Peyer's patch (tissue), 4 donors: ENCODE results near the gene BCAR1.
A peak's percentile ranks its signal among the peaks of the same experiment; 100 is the strongest.

Experiments
- POLR2A ChIP-seq, 2 donors: fragments of 450-650 bp; IDR thresholded peaks; one replicate each; pipeline ENCODE4 v1.5.1; 2017; ENCODE audit warnings: antibody characterized with exemption in 2 of 2, mild to moderate bottlenecking in 2 of 2, moderate library complexity in 2 of 2
- TF ChIP-seq, protein P1 (sequence below), 6 experiments: fragments of 450-650 bp in 4 of 6; fragments of 200-600 bp in 2 of 6; sonication (generic) in 1 of 6; IDR thresholded peaks; one replicate each; pipeline ENCODE4 v1.5.1; 2017 to 2019; ENCODE audit warnings: antibody characterized with exemption in 6 of 6, mild to moderate bottlenecking in 3 of 6, moderate library complexity in 1 of 6

DNA sequence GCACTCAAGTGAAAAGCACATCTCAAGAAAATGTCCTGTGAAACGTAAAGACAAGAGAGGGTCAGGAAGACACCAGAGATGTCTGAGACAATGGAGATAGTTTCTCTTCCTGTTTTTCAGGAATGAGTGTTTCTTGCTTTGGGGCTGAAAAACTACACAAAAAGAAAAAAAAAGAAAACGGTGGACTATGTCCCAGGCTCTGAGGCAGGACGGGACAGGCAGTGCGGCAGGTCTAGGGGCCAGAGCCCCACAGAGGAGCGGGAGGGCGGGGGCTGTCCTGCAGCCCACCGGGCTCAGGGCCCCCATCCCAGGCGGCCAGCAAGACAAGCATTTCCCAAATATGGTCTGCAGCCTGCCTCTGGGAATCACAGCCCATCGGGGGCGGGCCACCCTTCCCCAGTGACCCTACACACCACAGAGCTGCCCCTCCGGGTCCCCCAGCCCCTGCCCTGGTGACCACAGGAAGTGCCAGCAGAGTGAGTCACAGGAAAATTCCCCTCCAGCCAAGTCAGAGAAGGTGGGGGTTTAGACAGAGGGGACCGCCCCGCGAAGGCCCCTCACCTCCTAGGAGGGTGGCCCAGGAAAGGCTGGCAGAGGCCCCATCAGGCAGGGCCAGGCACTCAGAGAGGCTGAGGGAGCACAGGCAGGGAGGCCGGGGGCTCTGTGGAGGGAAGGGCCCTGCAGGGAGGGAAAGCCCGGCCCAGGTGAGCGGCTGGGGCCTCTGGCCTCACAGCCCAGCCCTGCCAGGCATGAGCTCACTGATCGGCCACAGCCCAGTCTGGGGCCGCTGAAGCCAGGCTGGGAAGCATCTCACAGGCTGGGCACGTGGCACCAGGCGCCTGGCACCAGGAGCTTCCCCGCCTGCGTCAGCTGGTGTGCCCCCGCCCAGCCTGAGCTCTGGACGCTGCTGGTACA is 6.3 kb downstream of the BCAR1 start:
- TF ChIP-seq, protein P1, sequence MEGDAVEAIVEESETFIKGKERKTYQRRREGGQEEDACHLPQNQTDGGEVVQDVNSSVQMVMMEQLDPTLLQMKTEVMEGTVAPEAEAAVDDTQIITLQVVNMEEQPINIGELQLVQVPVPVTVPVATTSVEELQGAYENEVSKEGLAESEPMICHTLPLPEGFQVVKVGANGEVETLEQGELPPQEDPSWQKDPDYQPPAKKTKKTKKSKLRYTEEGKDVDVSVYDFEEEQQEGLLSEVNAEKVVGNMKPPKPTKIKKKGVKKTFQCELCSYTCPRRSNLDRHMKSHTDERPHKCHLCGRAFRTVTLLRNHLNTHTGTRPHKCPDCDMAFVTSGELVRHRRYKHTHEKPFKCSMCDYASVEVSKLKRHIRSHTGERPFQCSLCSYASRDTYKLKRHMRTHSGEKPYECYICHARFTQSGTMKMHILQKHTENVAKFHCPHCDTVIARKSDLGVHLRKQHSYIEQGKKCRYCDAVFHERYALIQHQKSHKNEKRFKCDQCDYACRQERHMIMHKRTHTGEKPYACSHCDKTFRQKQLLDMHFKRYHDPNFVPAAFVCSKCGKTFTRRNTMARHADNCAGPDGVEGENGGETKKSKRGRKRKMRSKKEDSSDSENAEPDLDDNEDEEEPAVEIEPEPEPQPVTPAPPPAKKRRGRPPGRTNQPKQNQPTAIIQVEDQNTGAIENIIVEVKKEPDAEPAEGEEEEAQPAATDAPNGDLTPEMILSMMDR (IDR thresholded peaks at IDR 0.05) = no peak
- peak in 1 of 2 donors; percentile 12 for TF ChIP-seq POLR2A (IDR thresholded peaks at IDR 0.05)
